Muscle of leg (tissue), 11 donors: Measurements from ENCODE around the gene NOL9. TPM values are rescaled to one million over a fixed set of nuclear protein-coding genes. Genes with fewer than 3 reads are reported as not detected.
A peak's percentile ranks its signal among the peaks of the same experiment; 100 is the strongest.

ENCODE experiments used
- DNase-seq: peaks from one replicate; pipeline ENCODE4 v3.0.0; 2013
- H3K27ac ChIP-seq: one replicate; pipeline ENCODE4 v1.5.1; 2013; ENCODE audit warnings: mild to moderate bottlenecking, low read length, control low read depth
- H3K27me3 ChIP-seq: one replicate; pipeline ENCODE4 v1.6.1; 2013; ENCODE audit warnings: low read length; ENCODE audit not compliant: control insufficient read depth, insufficient read depth
- H3K36me3 ChIP-seq: one replicate; pipeline ENCODE4 v1.6.1; 2013; ENCODE audit warnings: low read length; ENCODE audit not compliant: control insufficient read depth, insufficient read depth
- H3K4me1 ChIP-seq: one replicate; pipeline ENCODE4 v1.6.1; 2013; ENCODE audit warnings: low read length; ENCODE audit not compliant: control insufficient read depth, insufficient read depth
- H3K4me3 ChIP-seq: one replicate; pipeline ENCODE4 v1.5.1; 2013; ENCODE audit warnings: low read length, control low read depth
- H3K9me3 ChIP-seq: replicated peaks from 2 replicates; pipeline ENCODE4 v1.6.1; 2013; ENCODE audit warnings: low read depth, low read length; ENCODE audit not compliant: control insufficient read depth
- WGBS: methylation state at CpG from one replicate; pipeline ENCODE4 v1.1.5; 2013; ENCODE audit warnings: missing lambda C conversion rate; ENCODE audit not compliant: insufficient coverage; 5-methylcytosine and 5-hydroxymethylcytosine counted together
- polyA plus RNA-seq, 8 donors: library from polyadenylated mRNA; unstranded; fragments of 120-200 nt; gene quantifications; one replicate each; pipeline versions ENCODE4 v1.2.1 to v1.2.3, GENCODE V29; 2013; ENCODE audit warnings: inconsistent platforms in 1 of 8, low replicate concordance in 1 of 8; ENCODE audit not compliant: insufficient read length in 8 of 8, insufficient read depth in 1 of 8
- total RNA-seq: library from RNA; stranded (reverse); fragments of 120-200 nt; gene quantifications from one replicate; pipeline ENCODE4 v1.2.4, GENCODE V29; 2013

NOL9 gene
- total and polyA plus RNA-seq, 9 donors: 10.0 to 19.1 (median 13.9) TPM

DNA sequence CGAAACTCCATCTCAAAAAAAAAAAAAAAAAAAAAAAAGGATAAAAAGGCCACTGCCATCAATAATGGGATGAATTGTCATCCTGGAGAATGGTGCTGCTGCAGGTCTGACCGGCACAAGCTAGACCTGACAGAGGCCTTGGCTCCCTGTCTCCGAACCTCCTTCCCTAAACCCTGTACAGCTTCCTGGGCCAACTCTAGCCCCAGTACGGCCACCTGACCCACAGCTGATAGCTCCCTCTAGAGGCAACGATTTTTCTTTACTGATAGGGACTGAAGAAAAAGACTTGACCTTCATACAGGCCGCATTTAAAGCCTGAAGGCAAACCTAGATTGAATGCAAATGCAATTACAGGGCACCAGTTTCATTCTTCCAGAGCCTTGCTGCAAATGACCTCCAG, 30.7 kb downstream of the NOL9 start:
- Histone ChIP-seq H3K27ac (no peak overlapping the region), H3K4me3 (no peak overlapping the region), H3K9me3 (no peaks in the 10 kb centered on the region), H3K27me3 (no peaks in the 10 kb centered on the region), H3K36me3 (peaks cover 36% of the 10 kb centered on the region), H3K4me1 (peaks cover 19% of the 10 kb centered on the region)
- DNase-seq: no peak
- WGBS: no CpG with 5 or more reads among the region's 6 CpGs

DNA sequence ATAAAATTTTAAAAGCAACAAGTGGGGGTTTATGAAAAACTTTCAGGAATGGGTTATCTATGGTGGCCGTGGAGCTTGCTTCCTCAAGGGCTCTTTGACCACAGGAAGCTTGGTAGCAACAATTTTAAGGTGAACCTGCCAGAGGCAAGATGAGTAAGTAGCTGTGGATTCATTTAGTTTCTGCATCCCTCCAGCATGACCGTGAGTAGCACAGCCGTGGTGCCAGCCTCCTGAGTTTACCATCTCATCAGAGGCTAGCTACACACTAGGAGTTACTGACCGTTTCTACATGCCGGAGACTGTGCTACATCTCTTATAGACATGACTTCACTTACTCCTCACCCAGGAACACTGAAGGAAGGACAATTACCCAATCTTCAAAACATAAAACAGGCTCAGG, 32.8 kb downstream of the NOL9 start:
- no peak overlapping the region for H3K27ac ChIP-seq
- 77% methylated on average over 5 of the region's 5 CpGs for WGBS
- H3K4me3 ChIP-seq: no peak overlapping the region
- DNase-seq: no peak
- peaks cover 24% of the 10 kb centered on the region for H3K36me3 ChIP-seq
- H3K27me3 ChIP-seq: no peaks in the 10 kb centered on the region
- no peaks in the 10 kb centered on the region for H3K9me3 ChIP-seq
- peaks cover 19% of the 10 kb centered on the region for H3K4me1 ChIP-seq

DNA sequence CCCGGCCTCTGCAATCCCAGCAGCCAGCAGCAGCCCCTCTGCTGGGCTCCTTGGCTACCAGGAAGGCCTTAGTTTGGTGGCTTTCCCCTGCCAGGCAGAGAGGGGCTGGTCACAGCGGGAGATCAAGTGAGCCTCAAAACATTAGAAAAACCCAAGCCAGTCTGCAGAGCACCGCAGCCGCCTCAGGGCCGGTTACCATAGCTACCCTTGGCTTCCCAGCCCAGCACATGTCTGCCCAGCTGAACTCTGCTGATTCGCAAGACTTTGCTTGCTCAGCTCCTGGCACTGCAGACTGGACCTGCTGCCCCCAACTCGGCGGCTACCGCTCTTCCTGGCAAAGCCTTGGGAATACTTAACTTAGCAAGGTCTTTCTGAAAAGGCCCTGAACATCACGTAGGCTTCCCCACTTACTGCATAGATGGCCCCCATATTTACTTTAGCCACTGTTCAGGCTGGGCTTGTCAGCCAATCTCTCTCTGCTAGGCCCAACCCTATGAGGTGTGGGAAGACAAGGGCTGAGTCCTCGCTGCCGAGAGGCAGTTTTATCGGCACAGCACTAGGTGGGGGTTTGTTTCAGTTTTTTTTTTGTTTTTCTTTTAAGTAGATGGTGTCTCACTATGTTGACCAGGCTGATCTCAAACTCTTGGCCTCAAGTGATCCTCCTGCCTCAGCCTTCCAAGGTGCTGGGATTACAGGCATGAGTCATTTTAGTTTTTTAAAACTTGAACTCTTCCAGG, 34.2 kb downstream of the NOL9 start:
- Histone ChIP-seq H3K4me1 (peaks cover 19% of the 10 kb centered on the region), H3K27me3 (no peaks in the 10 kb centered on the region), H3K9me3 (no peaks in the 10 kb centered on the region), H3K4me3 (no peak overlapping the region), H3K36me3 (peaks cover 9% of the 10 kb centered on the region), H3K27ac (peak overlapping the region; percentile 55)
- 12% methylated on average over 12 of the region's 13 CpGs for WGBS
- DNase-seq: peak; percentile 82

DNA sequence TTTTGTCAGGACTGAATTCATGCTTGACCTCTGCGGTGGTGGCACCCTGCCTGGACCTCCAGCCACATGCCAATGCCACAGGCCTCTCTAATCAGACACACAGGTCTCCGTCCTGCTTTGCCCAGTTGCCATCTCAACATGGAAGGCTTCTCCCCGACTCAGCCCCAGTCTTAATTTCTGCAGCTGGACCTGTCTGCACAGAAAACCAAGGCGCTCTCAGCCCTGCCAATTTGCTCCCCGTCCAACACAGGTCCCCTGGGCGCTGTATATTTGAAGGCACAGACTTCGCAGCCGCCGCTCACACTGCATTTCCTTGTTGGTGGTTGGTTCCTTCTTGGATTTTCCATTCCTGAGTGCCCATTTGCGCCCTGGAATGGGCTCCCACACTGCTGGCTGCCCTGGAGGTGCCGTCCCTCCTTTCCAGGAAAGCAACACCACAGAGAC, 34.8 kb downstream of the NOL9 start:
- Histone ChIP-seq H3K27ac (peak overlapping the region; percentile 55), H3K36me3 (peaks cover 7% of the 10 kb centered on the region), H3K4me3 (no peak overlapping the region), H3K9me3 (no peaks in the 10 kb centered on the region), H3K27me3 (no peaks in the 10 kb centered on the region), H3K4me1 (peaks cover 19% of the 10 kb centered on the region)
- DNase-seq: peak; percentile 80
- WGBS: 14% methylated on average over 11 of the region's 11 CpGs

DNA sequence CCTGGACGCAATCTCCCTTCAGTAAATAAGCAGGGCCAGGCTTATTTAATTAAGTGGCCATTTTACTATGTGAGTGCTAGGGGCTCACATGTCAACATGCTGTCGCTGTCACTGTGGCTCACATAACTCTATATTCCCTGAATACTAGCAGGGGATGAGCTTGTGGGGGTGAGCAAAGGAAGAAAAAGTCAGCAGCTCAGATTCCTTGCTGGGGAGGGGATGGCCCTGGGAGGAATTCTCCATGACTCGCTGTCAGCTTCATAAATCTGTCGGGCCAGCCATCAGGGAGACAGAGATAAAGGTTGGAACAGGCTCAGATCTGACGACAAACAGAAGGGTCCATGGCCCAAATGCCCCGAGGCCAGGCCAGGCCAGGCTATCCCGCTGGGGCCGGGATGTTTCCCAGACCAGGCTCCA, 36.9 kb downstream of the NOL9 start:
- Histone ChIP-seq H3K4me1 (peaks cover 35% of the 10 kb centered on the region), H3K4me3 (no peak overlapping the region), H3K9me3 (no peaks in the 10 kb centered on the region), H3K27ac (peak overlapping the region; percentile 3), H3K36me3 (no peaks in the 10 kb centered on the region), H3K27me3 (no peaks in the 10 kb centered on the region)
- no peak for DNase-seq
- WGBS: 17% methylated on average over 4 of the region's 8 CpGs

DNA sequence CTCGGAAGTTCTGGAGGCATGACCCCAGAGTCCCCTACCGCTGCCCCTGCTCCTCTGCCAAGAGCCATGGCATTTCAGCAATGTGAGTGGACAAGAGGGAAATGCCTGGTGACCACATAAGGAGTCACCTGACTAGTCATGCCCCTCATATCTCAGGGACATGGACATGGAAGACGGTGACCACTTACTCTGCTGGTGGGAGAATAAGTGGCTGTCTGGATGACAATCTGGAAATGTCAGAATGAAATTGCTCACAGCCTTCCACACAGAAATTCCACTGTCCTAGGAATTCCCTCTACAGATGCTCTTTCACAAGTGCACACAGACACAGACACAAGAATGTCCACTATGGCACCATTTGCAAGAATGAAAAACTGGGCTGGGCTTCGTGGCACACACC, 38.5 kb downstream of the NOL9 start:
- H3K4me1 ChIP-seq: peaks cover 49% of the 10 kb centered on the region
- no peaks in the 10 kb centered on the region for H3K9me3 ChIP-seq
- no peaks in the 10 kb centered on the region for H3K36me3 ChIP-seq
- H3K27me3 ChIP-seq: no peaks in the 10 kb centered on the region
- no peak overlapping the region for H3K27ac ChIP-seq
- H3K4me3 ChIP-seq: no peak overlapping the region
- no peak for DNase-seq
- 67% methylated on average over 1 of the region's 4 CpGs for WGBS

DNA sequence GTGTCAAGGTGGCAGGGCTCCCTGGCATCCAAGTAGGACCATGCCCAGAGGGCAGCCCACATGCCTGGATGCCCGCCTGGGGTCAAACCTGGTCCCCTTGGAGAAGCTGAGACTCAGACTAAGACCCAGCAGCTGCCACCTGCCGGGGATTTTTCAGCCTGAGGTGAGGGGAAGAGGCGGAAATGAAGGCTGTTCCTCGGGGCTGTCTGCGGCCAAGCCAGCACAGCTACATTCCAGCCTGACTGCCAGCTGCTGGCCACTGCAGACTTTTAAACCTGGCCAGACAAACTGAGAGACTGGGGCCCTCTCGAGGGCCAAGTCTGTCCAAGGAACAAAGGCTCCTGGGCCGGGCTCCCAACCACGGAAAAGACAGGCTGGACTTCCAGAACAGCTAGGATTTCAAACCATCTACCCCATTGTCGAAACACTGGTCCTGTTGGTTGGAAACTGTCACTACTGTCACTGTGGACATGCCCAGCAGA, 41.0 kb downstream of the NOL9 start:
- Histone ChIP-seq H3K9me3 (no peaks in the 10 kb centered on the region), H3K4me3 (no peak overlapping the region), H3K27ac (no peak overlapping the region), H3K36me3 (no peaks in the 10 kb centered on the region), H3K27me3 (no peaks in the 10 kb centered on the region), H3K4me1 (peaks cover 56% of the 10 kb centered on the region)
- 48% methylated on average over 9 of the region's 9 CpGs for WGBS
- DNase-seq: no peak

DNA sequence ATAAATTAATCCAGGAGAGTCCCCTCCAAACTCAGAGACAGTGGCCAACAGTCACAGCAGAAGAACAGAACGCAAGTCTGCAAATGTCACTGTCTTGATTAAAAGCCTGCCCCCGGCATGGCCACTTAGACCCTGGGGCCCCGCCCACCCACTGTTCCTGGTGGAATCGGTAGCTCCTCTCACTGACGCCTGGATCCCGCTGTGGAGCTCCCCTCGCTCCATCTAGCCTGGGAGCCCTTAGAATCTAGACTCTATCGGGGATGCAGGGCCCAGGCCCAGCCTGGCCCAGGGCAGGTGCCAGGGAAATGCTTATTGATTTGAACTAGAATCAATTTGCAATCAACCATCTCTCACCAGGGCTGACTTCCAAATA, 41.4 kb downstream of the NOL9 start:
- WGBS: 64% methylated on average over 5 of the region's 8 CpGs
- DNase-seq: no peak
- H3K36me3 ChIP-seq: no peaks in the 10 kb centered on the region
- H3K27me3 ChIP-seq: no peaks in the 10 kb centered on the region
- no peak overlapping the region for H3K4me3 ChIP-seq
- H3K9me3 ChIP-seq: no peaks in the 10 kb centered on the region
- H3K27ac ChIP-seq: peak overlapping the region; percentile 69
- peaks cover 60% of the 10 kb centered on the region for H3K4me1 ChIP-seq

DNA sequence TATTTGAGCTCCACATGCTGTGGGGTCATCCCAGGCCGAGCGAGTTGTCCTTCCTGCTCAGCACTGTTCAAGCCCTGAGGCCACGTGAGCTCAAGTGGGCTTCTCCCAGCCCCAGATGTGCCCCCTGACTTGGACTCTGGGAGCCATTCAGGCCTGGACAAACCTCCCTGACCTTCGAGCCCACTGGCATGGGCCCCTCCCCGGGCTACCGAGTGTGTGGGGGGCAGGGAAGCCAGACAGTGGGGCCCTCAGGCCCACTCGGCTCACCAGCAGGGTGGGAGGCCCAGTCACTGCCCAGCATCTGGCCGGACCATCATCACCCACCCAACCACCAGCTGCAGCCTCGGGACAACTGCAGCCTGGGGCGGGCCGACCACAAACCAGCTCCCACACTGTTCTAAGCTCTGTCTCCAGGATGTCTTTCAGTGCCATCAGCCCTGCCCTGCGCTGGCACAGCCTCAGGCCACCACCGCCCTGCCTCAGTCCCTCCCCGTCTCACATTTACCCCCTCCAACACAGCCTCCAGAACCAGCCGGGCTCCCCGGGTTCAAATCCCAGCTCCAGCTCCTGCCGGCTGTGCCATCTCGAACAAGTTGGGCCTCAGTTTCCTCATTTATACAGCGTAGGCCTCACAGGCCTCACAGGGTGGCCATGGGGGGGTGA, 41.9 kb downstream of the NOL9 start:
- 74% methylated on average over 10 of the region's 19 CpGs for WGBS
- no peaks in the 10 kb centered on the region for H3K27me3 ChIP-seq
- H3K9me3 ChIP-seq: no peaks in the 10 kb centered on the region
- H3K4me3 ChIP-seq: no peak overlapping the region
- no peaks in the 10 kb centered on the region for H3K36me3 ChIP-seq
- peak overlapping the region; percentile 71 for H3K27ac ChIP-seq
- DNase-seq: no peak
- H3K4me1 ChIP-seq: peaks cover 66% of the 10 kb centered on the region

DNA sequence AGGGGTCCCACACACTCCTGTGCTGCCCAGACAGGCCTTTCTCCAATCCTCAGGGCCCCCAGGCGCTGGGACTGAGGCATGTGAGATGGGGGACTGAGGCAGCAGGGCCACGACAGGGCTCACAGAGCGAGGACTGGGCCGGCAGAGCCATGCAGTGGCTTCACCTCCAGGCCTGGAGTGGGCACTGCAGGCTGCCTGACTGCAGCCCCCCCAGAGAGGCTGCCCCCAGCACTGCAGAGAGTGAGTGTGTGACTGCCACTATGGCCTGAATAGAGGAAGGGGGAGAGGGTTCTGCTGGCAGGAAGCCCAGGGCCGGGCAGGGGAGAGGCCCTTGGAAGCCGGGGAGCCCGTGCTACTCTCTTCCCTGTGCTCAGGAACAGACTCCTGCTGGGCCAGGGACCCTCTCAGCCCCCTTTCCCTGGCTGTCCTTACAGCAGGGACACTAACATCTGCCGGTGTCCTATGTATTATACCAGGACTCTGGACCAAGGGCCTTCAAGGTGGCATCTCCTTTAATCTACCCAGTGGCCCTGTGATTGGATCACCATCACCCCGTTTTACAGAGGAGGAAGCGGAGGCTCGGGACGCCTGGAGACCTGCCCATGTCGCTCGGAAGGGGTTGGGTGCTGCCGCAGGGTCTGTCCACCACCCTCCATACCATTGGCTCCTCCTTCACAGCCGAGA, 42.6 kb downstream of the NOL9 start:
- H3K4me1 ChIP-seq: peaks cover 72% of the 10 kb centered on the region
- H3K9me3 ChIP-seq: no peaks in the 10 kb centered on the region
- WGBS: 49% methylated on average over 9 of the region's 16 CpGs

More for the DNA sequence above, 42.6 kb downstream of the NOL9 start:
- no peak for DNase-seq
- Histone ChIP-seq H3K27me3 (no peaks in the 10 kb centered on the region), H3K27ac (peak overlapping the region; percentile 71), H3K4me3 (no peak overlapping the region), H3K36me3 (no peaks in the 10 kb centered on the region)
